SH-SY5Y (cell line): ENCODE data around the gene ERP27.

Experiments used
- GATA2 ChIP-seq: IDR thresholded peaks from 2 replicates; pipeline ENCODE4 v1.6.1; 2011; ENCODE audit warnings: mild to moderate bottlenecking, low read depth, low read length
- GATA3 ChIP-seq: IDR thresholded peaks from 2 replicates; pipeline ENCODE4 v1.6.1; 2011; ENCODE audit warnings: low read depth, mild to moderate bottlenecking, low read length, moderate library complexity

DNA sequence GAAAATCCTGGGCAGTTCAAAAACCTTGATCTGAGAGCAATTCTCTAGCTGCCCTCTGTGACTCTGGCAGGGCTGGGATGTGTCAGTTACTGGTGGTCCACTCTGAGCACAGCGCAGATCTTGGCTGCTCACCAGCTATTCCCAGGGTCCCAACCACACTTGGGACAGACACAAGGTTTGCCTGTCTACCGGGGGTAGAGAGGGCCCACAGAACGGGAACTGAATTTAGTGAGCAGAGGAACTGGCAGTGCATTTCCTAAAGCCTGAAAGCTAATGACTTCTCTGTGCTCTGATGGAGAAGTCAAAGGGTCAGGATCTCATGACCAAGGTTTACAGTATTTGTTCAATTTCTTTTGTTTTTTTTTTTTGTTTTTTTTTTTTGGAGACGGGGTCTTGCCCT is 37.1 kb upstream of the ERP27 start:
- TF ChIP-seq GATA2 (no peak), GATA3 (no peak)
